Stimulated activated naive CD4-positive, alpha-beta T cell (primary cell): ENCODE results near the gene ATP6V0C.

ENCODE experiments used
- DNase-seq, 6 experiments: peaks; one replicate each; lab custom pipeline; 2025; lab: John Stamatoyannopoulos, UW

ATP6V0C gene

GRCh38 chr16:2513405-2514332 is at the start of gene ATP6V0C:
Gene ATP6V0C, plus strand, starts transcription at chr16:2513952. Its CDS starts 152 bp downstream, at chr16:2514104.
- DNase-seq: peak; percentile 85 to 99 (median 92)

DNA sequence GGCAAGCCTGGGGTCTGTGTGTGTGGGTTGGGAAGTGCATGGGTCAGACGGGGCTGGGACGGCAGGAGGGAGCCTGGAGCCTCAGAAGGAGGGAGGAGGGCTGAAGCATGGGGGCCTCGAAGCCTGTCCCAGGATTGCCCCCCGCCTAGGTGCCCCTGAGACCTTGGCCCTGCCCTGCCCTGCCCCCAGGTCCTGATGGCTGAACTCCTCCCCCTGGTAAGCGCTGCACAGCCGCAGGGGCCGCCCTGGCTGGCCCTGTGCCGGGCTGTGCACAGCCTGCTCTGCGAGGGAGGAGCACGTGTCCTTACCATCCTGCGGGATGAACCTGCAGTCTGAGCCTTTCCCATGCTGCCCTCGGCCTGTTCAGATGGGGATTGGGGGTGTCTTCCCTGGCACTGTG is 49.4 kb upstream of the ATP6V0C start:
- no peak for DNase-seq

DNA sequence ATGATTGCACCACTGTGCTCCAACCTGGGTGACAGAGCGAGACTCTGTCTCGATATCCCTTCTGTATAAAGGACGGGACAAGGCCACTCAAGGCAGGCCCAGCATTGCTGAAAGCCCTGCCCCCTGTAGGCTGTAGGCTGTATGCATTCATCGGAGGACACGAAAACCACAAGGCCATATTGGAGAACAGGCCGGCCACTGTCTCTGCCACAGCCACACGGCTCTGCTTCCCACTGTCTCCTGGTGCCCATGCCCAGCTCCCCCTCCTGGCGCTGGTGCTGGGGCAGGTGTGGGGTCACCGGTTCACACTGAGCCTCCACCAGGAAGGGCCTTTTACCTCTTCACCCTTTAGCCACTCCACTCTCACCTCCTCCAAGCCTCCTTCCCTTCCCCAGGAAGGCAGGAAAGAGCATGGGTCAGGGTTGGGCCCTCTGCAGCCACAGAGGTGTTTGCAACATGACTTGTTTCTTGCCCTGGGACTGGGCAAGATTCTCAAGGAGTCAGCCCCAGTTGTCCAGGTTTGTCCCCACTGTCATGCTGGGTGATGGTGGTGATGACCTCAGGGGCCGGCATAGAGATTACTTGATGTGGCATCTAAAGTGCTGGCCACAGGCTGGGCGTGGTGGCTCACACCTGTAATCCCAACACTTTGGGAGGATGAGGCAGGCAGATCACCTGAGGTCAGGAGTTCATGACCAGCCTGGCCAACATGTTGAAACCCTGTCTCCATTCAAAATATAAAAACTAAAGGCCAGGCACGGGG is 47.9 kb upstream of the ATP6V0C start:
- no peak for DNase-seq

GRCh38 chr16:2466667-2467527 is 46.9 kb upstream of the ATP6V0C start:
- no peak for DNase-seq

- no peak for DNase-seq
These were observed 46.1 kb upstream of the ATP6V0C start for GRCh38 chr16:2467528-2468232.

DNA sequence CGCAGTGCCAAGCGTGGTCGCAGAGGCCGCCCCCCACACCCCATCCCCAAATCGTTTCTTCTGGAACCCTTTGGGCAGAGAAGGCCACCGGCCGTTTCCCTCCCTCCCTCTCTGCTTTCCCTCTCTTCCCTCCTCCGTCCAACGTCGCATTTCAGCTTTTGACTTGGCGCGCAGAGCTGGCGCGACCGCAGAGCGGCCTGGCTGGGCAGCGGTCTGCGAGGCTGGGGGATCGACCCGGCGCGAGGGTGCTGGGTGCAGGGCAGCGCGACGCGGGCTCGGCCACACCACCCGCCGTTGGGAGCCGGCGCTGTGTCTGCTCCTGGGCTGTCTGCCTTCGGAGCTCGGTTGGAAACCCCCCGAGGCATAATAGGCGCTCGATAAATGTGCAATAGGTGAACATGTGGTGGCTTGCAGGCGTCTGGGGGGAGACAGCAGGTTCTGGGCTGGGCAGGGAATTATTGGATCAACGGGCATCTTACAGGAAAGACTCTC is 45.5 kb upstream of the ATP6V0C start:
- DNase-seq: peak in 1 of 6 experiments; percentile 13

DNA sequence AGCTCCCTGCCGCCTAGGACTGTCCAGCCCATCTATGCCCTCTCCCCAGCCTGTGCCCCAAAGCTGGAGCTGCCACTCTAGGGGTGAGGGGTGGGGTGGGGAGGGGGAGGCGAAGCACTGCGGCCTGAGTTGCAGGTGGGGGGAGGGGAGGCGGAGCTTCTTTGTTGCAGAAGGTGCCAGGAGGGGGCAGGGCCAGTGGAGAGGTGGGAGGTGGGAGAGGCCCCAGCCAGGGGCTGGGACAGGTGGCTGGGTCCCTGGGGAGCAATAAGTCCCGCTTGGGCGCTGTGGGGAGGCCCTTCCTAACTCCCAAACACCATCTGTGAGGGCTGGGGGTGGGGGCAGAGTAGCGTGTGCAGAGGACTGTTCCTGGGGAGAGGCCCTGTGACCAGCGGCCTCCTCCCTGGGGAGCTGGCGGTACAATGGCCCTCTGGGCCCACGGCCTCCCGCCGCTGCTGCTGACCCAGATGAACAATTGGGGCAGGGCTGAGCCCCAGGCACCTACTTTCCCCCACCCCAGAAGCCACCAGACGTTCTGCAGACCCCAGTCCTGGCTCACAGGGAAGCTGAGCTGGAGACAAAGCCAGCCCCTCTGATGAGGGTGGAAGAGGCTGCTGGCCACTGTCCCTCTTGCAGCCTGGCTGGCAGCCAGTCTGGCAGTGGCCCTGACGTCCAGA is 44.9 kb upstream of the ATP6V0C start:
- no peak for DNase-seq

GRCh38 chr16:2469399-2470233 is 44.1 kb upstream of the ATP6V0C start:
- DNase-seq: no peak

- no peak for DNase-seq
These were observed 43.5 kb upstream of the ATP6V0C start for GRCh38 chr16:2470234-2470601.

GRCh38 chr16:2470603-2471015 is 43.1 kb upstream of the ATP6V0C start:
- DNase-seq: no peak

DNA sequence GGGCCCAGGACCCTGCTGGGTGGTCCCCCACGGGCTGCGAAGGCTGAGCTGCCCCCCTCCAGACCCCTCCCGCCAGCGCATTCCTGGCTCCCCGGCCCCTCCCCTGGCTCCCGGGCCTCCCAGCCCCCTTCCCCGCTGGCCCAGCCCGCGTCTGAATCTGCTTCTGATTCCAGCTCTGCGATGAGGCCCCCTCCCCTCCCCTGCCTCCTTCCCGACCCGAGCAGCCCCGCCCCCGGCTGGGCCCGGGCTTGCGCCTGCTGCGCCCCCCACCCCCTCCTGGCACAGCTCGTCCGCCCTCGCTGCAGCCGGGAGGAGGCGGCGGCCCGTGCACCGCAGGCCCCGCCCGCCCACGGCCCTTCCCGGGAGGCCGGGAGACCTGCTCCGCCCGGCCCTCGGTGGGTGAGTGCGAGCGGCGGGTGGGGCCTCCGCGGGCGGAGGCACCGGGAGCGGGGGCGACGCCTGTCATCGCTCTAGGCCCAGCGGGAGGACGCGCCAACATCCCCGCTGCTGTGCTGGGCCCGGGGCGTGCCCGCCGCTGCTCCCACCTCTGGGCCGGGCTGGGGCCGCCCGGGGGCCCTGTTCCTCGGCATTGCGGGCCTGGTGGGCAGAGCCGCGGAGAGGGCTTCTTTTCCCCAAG is 42.6 kb upstream of the ATP6V0C start, which contains the start of gene NTN3:
NTN3 (plus strand) TSS at position 282 of the 637 bp plus-strand sequence. CDS start 405 bp downstream, outside the sequence.
- no peak for DNase-seq

DNA sequence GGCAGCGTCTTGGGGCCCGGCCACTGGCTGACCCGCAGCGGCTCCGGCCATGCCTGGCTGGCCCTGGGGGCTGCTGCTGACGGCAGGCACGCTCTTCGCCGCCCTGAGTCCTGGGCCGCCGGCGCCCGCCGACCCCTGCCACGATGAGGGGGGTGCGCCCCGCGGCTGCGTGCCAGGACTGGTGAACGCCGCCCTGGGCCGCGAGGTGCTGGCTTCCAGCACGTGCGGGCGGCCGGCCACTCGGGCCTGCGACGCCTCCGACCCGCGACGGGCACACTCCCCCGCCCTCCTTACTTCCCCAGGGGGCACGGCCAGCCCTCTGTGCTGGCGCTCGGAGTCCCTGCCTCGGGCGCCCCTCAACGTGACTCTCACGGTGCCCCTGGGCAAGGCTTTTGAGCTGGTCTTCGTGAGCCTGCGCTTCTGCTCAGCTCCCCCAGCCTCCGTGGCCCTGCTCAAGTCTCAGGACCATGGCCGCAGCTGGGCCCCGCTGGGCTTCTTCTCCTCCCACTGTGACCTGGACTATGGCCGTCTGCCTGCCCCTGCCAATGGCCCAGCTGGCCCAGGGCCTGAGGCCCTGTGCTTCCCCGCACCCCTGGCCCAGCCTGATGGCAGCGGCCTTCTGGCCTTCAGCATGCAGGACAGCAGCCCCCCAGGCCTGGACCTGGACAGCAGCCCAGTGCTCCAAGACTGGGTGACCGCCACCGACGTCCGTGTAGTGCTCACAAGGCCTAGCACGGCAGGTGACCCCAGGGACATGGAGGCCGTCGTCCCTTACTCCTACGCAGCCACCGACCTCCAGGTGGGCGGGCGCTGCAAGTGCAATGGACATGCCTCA is 41.9 kb upstream of the ATP6V0C start:
- no peak for DNase-seq

GRCh38 chr16:2472488-2472864 is 41.3 kb upstream of the ATP6V0C start:
- DNase-seq: no peak

GRCh38 chr16:2472885-2473445 is 40.8 kb upstream of the ATP6V0C start:
- peak in 1 of 6 experiments; percentile 6 for DNase-seq

GRCh38 chr16:2473446-2473926 is 40.3 kb upstream of the ATP6V0C start:
- peak in 3 of 6 experiments; percentile 37 to 56 (median 44) for DNase-seq

DNA sequence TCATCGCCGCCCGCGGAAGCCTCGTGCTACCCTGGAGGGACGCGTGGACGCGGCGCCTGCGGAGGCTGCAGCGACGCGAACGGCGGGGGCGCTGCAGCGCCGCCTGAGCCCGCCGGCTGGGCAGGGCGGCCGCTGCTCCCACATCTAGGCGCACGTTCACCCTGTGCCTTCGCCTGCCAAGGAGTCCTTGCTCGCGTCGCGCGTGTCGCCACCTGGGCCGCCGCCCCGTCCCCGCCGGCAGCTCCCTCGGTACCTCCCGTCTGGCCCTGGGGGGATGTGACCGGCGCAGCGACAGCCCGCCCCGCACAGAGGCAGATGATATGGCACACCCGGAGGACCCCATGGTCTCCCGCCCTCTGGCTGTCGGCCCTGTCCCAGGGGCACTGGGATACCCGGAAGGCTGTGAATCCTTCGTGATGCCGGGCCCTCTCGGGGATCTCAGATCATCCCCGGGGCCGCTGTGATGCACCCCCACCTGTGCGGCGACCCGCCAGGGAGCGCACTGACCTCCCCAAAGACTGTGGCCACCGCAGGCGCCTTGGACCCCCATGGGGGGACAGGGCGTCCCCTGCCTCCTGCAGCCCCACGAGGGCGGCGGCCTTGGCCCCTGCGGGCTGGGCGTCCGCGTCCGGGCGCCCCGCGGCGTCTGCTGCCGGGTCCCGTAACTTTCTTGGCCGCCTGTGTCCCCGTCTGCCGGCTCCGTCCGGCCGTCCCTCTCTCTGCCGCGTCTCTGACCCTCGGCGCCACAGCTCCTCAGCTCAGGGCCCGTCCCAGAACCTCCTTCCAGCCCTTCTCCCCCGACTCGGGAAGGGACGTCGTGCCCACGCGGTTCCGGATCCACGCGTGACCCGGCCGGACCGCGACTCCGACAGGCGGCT is 39.5 kb upstream of the ATP6V0C start:
- peak; percentile 31 to 78 (median 49) for DNase-seq
